Measurements from ENCODE around the gene RGS19.

Gene RGS19

GRCh38 chr20:64044484-64045247 is 34.7 kb downstream of the RGS19 start:
- Histone ChIP-seq H3K18ac (ENCODE audit: low read length) (no peak overlapping the region), H2BK15ac (replicated peaks; ENCODE audit: low read depth) (no peak overlapping the region), H3K9ac (ENCODE audit: low read length) (no peak overlapping the region), H3K4me1 (ENCODE audit: control insufficient read depth, low read depth, low read length) (peaks cover 2% of the 10 kb centered on the region), H3K4me3 (ENCODE audit: low read length) (no peak overlapping the region), H3K79me2 (ENCODE audit: control insufficient read depth, insufficient read depth, low read length) (no peaks in the 10 kb centered on the region), H3K27me3 (ENCODE audit: insufficient read depth, low read length, poor library complexity) (peaks cover 16% of the 10 kb centered on the region), H2AK5ac (ENCODE audit: low read length) (no peak overlapping the region), H3K27ac (ENCODE audit: low read depth, low read length) (no peak overlapping the region), H4K5ac (ENCODE audit: low read length) (no peak overlapping the region), H3K4me2 (ENCODE audit: low read length) (no peak overlapping the region), H3K4ac (ENCODE audit: low read depth, low read length) (no peak overlapping the region), H3K36me3 (ENCODE audit: control insufficient read depth, insufficient read depth, low read length) (no peaks in the 10 kb centered on the region), H2BK5ac (ENCODE audit: low read length) (no peak overlapping the region), H3K23ac (ENCODE audit: low read length) (no peak overlapping the region), H4K8ac (ENCODE audit: low read depth, low read length) (no peak overlapping the region), H3K79me1 (ENCODE audit: low read length) (no peaks in the 10 kb centered on the region), H2BK120ac (ENCODE audit: low read depth, low read length) (no peak overlapping the region), H3K56ac (ENCODE audit: low read length) (no peak overlapping the region)
- no peak for DNase-seq
- WGBS (ENCODE audit: extremely low coverage, insufficient coverage, low lambda C conversion rate) = no CpG with 5 or more reads among the region's 14 CpGs

DNA sequence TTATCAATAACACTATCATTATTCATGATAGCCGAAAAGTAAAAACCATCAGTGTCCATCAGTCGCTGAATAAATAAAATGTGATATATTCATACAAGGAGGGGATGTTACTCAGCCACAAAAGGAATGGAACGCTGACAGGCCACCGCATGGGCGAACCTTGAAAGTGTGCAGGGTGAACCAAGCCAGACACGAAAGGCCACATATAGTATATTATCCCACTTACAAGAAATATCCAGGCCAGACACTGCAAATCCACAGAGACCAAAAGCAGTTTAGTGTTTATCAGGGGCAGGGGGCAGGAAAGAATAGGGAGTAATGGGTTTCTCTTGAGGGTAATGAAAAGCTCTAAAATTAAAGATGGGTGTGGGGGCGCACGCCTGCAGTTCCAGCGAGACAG is 35.5 kb downstream of the RGS19 start:
- DNase-seq = no peak
- H3K9ac ChIP-seq (ENCODE audit: low read length) = no peak overlapping the region
- H3K56ac ChIP-seq (ENCODE audit: low read length) = no peak overlapping the region
- no peak overlapping the region for H2BK120ac ChIP-seq (ENCODE audit: low read depth, low read length)
- no peak overlapping the region for H2BK15ac ChIP-seq (replicated peaks; ENCODE audit: low read depth)
- H3K4me3 ChIP-seq (ENCODE audit: low read length) = no peak overlapping the region
- H3K23ac ChIP-seq (ENCODE audit: low read length) = no peak overlapping the region
- no peaks in the 10 kb centered on the region for H3K36me3 ChIP-seq (ENCODE audit: control insufficient read depth, insufficient read depth, low read length)
- no peak overlapping the region for H3K4ac ChIP-seq (ENCODE audit: low read depth, low read length)
- H3K27ac ChIP-seq (ENCODE audit: low read depth, low read length) = no peak overlapping the region
- no peak overlapping the region for H3K18ac ChIP-seq (ENCODE audit: low read length)
- H3K79me1 ChIP-seq (ENCODE audit: low read length) = no peaks in the 10 kb centered on the region
- no peak overlapping the region for H2BK5ac ChIP-seq (ENCODE audit: low read length)
- 100% methylated on average over 2 of the region's 9 CpGs for WGBS (ENCODE audit: extremely low coverage, insufficient coverage, low lambda C conversion rate)
- no peak overlapping the region for H4K8ac ChIP-seq (ENCODE audit: low read depth, low read length)
- no peak overlapping the region for H4K5ac ChIP-seq (ENCODE audit: low read length)
- H2AK5ac ChIP-seq (ENCODE audit: low read length) = no peak overlapping the region
- no peaks in the 10 kb centered on the region for H3K79me2 ChIP-seq (ENCODE audit: control insufficient read depth, insufficient read depth, low read length)
- H3K4me2 ChIP-seq (ENCODE audit: low read length) = no peak overlapping the region
- H3K4me1 ChIP-seq (ENCODE audit: control insufficient read depth, low read depth, low read length) = peaks cover 2% of the 10 kb centered on the region
- H3K27me3 ChIP-seq (ENCODE audit: insufficient read depth, low read length, poor library complexity) = peaks cover 16% of the 10 kb centered on the region

- Histone ChIP-seq H3K4ac (ENCODE audit: low read depth, low read length) (no peak overlapping the region), H3K27me3 (ENCODE audit: insufficient read depth, low read length, poor library complexity) (peaks cover 10% of the 10 kb centered on the region)
These were observed 37.1 kb downstream of the RGS19 start for GRCh38 chr20:64042054-64042781.

DNA sequence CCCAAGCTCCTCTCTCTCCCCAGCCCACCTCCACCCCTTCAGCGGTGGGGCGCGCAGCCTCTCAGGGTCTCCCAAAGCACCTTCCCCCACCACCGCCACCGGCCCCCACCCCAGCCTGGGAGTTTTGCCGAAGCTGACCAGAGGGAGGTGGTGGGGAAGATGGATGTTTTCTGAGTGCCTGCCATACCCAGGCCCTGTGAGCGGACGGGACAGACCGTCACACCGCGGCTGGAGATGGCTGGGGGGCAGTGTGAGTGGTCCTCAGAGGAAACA is 37.6 kb downstream of the RGS19 start:
- peaks cover 10% of the 10 kb centered on the region for H3K27me3 ChIP-seq (ENCODE audit: insufficient read depth, low read length, poor library complexity)
- no peak for DNase-seq

More at GRCh38 chr20:64042054-64042781, 37.1 kb downstream of the RGS19 start:
- Histone ChIP-seq H2BK15ac (replicated peaks; ENCODE audit: low read depth) (no peak overlapping the region), H3K4me3 (ENCODE audit: low read length) (no peak overlapping the region), H3K4me2 (ENCODE audit: low read length) (peak overlapping the region; percentile 32), H3K18ac (ENCODE audit: low read length) (peak overlapping the region; percentile 51), H3K27ac (ENCODE audit: low read depth, low read length) (no peak overlapping the region), H3K9ac (ENCODE audit: low read length) (peak overlapping the region; percentile 58), H2BK5ac (ENCODE audit: low read length) (no peak overlapping the region), H3K4me1 (ENCODE audit: control insufficient read depth, low read depth, low read length) (peaks cover 2% of the 10 kb centered on the region), H3K79me2 (ENCODE audit: control insufficient read depth, insufficient read depth, low read length) (no peaks in the 10 kb centered on the region), H3K23ac (ENCODE audit: low read length) (peak overlapping the region; percentile 80), H2BK120ac (ENCODE audit: low read depth, low read length) (no peak overlapping the region), H4K5ac (ENCODE audit: low read length) (no peak overlapping the region), H3K79me1 (ENCODE audit: low read length) (no peaks in the 10 kb centered on the region), H3K56ac (ENCODE audit: low read length) (peak overlapping the region; percentile 58), H3K36me3 (ENCODE audit: control insufficient read depth, insufficient read depth, low read length) (no peaks in the 10 kb centered on the region), H2AK5ac (ENCODE audit: low read length) (no peak overlapping the region), H4K8ac (ENCODE audit: low read depth, low read length) (no peak overlapping the region)
- no CpG with 5 or more reads among the region's 55 CpGs for WGBS (ENCODE audit: extremely low coverage, insufficient coverage, low lambda C conversion rate)
- DNase-seq = no peak

DNA sequence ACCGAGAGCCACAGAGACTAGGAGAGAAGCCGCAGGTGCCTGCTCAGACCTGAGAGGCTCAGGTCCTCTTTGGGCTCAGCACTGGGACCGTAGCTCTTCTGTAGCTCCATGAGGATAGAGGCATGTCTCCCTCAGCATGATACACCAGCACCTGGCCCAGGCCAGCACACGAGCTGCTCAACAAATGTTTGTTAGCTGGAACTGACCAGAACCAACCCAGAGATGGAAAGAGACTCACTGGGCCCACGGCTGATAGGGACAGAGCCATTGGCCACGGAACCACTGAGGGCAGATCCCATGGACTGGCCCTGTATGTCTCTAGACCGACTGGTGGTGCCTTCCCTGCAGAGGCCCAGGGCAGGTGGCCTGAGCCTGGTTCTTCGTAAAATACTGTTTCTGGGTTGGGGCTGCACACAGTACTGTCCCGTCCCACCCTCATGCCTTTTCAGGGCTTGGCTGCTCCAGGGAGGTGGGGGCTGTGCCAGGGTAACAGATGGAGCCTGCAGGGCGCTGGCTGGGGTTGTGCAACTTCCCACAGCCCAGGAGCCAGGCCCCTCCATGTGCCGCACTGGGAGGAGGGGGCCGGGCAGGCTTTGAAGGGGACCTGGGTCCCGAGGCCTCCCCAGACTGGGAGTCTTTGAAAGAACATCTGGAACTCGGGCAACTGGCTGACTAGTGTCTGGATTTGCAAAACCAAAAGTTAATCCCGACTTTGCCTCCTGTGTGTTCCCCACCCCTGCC is 38.1 kb downstream of the RGS19 start:
- no peak overlapping the region for H3K4me2 ChIP-seq (ENCODE audit: low read length)
- DNase-seq = no peak
- H2BK15ac ChIP-seq (replicated peaks; ENCODE audit: low read depth) = no peak overlapping the region
- H3K4me1 ChIP-seq (ENCODE audit: control insufficient read depth, low read depth, low read length) = peaks cover 4% of the 10 kb centered on the region
- peak overlapping the region; percentile 3 for H3K56ac ChIP-seq (ENCODE audit: low read length)
- H3K79me2 ChIP-seq (ENCODE audit: control insufficient read depth, insufficient read depth, low read length) = no peaks in the 10 kb centered on the region
- H3K23ac ChIP-seq (ENCODE audit: low read length) = no peak overlapping the region
- peaks cover 10% of the 10 kb centered on the region for H3K27me3 ChIP-seq (ENCODE audit: insufficient read depth, low read length, poor library complexity)
- H3K18ac ChIP-seq (ENCODE audit: low read length) = no peak overlapping the region
- no peak overlapping the region for H3K4ac ChIP-seq (ENCODE audit: low read depth, low read length)
- H2BK120ac ChIP-seq (ENCODE audit: low read depth, low read length) = no peak overlapping the region
- no peak overlapping the region for H4K8ac ChIP-seq (ENCODE audit: low read depth, low read length)
- H3K36me3 ChIP-seq (ENCODE audit: control insufficient read depth, insufficient read depth, low read length) = no peaks in the 10 kb centered on the region
- no peak overlapping the region for H2AK5ac ChIP-seq (ENCODE audit: low read length)
- H3K79me1 ChIP-seq (ENCODE audit: low read length) = no peaks in the 10 kb centered on the region
- no peak overlapping the region for H3K27ac ChIP-seq (ENCODE audit: low read depth, low read length)
- no peak overlapping the region for H3K9ac ChIP-seq (ENCODE audit: low read length)
- no CpG with 5 or more reads among the region's 15 CpGs for WGBS (ENCODE audit: extremely low coverage, insufficient coverage, low lambda C conversion rate)
- no peak overlapping the region for H3K4me3 ChIP-seq (ENCODE audit: low read length)
- H4K5ac ChIP-seq (ENCODE audit: low read length) = no peak overlapping the region
- H2BK5ac ChIP-seq (ENCODE audit: low read length) = no peak overlapping the region

More for the DNA sequence above, 37.6 kb downstream of the RGS19 start:
- no peak overlapping the region for H4K8ac ChIP-seq (ENCODE audit: low read depth, low read length)
- H3K4me3 ChIP-seq (ENCODE audit: low read length) = no peak overlapping the region
- no peak overlapping the region for H3K23ac ChIP-seq (ENCODE audit: low read length)
- WGBS (ENCODE audit: extremely low coverage, insufficient coverage, low lambda C conversion rate) = no CpG with 5 or more reads among the region's 11 CpGs
- H3K27ac ChIP-seq (ENCODE audit: low read depth, low read length) = no peak overlapping the region
- peak overlapping the region; percentile 58 for H3K56ac ChIP-seq (ENCODE audit: low read length)
- H4K5ac ChIP-seq (ENCODE audit: low read length) = no peak overlapping the region
- H3K79me2 ChIP-seq (ENCODE audit: control insufficient read depth, insufficient read depth, low read length) = no peaks in the 10 kb centered on the region
- H3K9ac ChIP-seq (ENCODE audit: low read length) = no peak overlapping the region
- H2BK120ac ChIP-seq (ENCODE audit: low read depth, low read length) = no peak overlapping the region
- H2BK15ac ChIP-seq (replicated peaks; ENCODE audit: low read depth) = no peak overlapping the region
- no peak overlapping the region for H2AK5ac ChIP-seq (ENCODE audit: low read length)
- H3K36me3 ChIP-seq (ENCODE audit: control insufficient read depth, insufficient read depth, low read length) = no peaks in the 10 kb centered on the region
- H3K79me1 ChIP-seq (ENCODE audit: low read length) = no peaks in the 10 kb centered on the region
- H3K4me2 ChIP-seq (ENCODE audit: low read length) = peak overlapping the region; percentile 32
- peaks cover 2% of the 10 kb centered on the region for H3K4me1 ChIP-seq (ENCODE audit: control insufficient read depth, low read depth, low read length)
- H2BK5ac ChIP-seq (ENCODE audit: low read length) = no peak overlapping the region
- no peak overlapping the region for H3K18ac ChIP-seq (ENCODE audit: low read length)
- H3K4ac ChIP-seq (ENCODE audit: low read depth, low read length) = no peak overlapping the region
